OCI-LY3 (cell line): ENCODE results near the gene AP1M2.
A peak's percentile ranks its signal among the peaks of the same experiment; 100 is the strongest.

Experiments
- H2AFZ ChIP-seq: fragments of 200-600, 300-600 bp; shearing (Covaris generic); 2 replicates; pipeline ENCODE4 v1.6.0; 2014; ENCODE audit warnings: antibody characterized with exemption, low read depth, low read length
- H3K27ac ChIP-seq: fragments of 200-600, 300-600 bp; sonication (generic); 2 replicates; pipeline ENCODE4 v1.5.1; 2014; ENCODE audit warnings: mild to moderate bottlenecking, low read length, moderate library complexity, mixed read lengths
- H3K27me3 ChIP-seq: fragments of 200-600, 300-600 bp; sonication (generic); 2 replicates; pipeline ENCODE4 v1.6.1; 2014; ENCODE audit warnings: low read depth, low read length, mixed read lengths
- H3K36me3 ChIP-seq: fragments of 200-600, 300-600 bp; sonication (generic); replicated peaks from 2 replicates; pipeline ENCODE3; 2014; ENCODE audit warnings: low read depth, low read length, mixed read lengths
- H3K4me1 ChIP-seq: fragments of 300-600, 200-600 bp; sonication (generic); 2 replicates; pipeline ENCODE4 v1.6.1; 2014; ENCODE audit warnings: low read length, mixed read lengths
- H3K4me2 ChIP-seq: fragments of 200-600, 300-600 bp; sonication (generic); 2 replicates; pipeline ENCODE4 v1.6.1; 2014; ENCODE audit warnings: low read length, mixed read lengths
- H3K4me3 ChIP-seq: fragments of 300-600, 200-600 bp; sonication (generic); 2 replicates; pipeline ENCODE4 v1.5.1; 2014; ENCODE audit warnings: antibody characterized with exemption, mild to moderate bottlenecking, low read length, moderate library complexity
- H3K79me2 ChIP-seq: fragments of 300-600, 200-600 bp; shearing (Covaris generic); 2 replicates; pipeline ENCODE4 v1.6.1; 2014; ENCODE audit warnings: mild to moderate bottlenecking, low read length, mixed read lengths
- H3K9ac ChIP-seq: fragments of 300-600, 200-600 bp; shearing (Covaris generic); 2 replicates; pipeline ENCODE4 v1.6.0; 2014; ENCODE audit warnings: mild to moderate bottlenecking, low read length, moderate library complexity
- H3K9me3 ChIP-seq: fragments of 200-600, 300-600 bp; shearing (Covaris generic); 2 replicates; pipeline ENCODE4 v1.6.1; 2014; ENCODE audit warnings: low read length, mixed read lengths; ENCODE audit not compliant: insufficient read depth
- H4K20me1 ChIP-seq: fragments of 200-600, 300-600 bp; sonication (generic); 2 replicates; pipeline ENCODE4 v1.6.1; 2016; ENCODE audit warnings: low read length, mixed read lengths; ENCODE audit not compliant: insufficient read depth
- CTCF ChIP-seq: fragments of 200-600, 300-600 bp; sonication (generic); IDR thresholded peaks from 2 replicates; pipeline ENCODE4 v1.5.1; 2014; ENCODE audit warnings: antibody characterized with exemption, low read length, low read depth
- EZH2phosphoT487 ChIP-seq: fragments of 200-600 bp; shearing (Covaris generic); IDR thresholded peaks from 2 replicates; pipeline ENCODE4 v1.6.1; 2018; ENCODE audit warnings: antibody characterized with exemption, mixed run types, low read depth

AP1M2 gene

GRCh38 chr19:10601999-10602329, 14.9 kb upstream of the AP1M2 start:
- no peak for TF ChIP-seq EZH2phosphoT487
- no peak for TF ChIP-seq CTCF
- H3K4me1 ChIP-seq, result peaks cover 22% of the 10 kb centered on the region
- peaks cover 20% of the 10 kb centered on the region for H3K27me3 ChIP-seq
- H2AFZ ChIP-seq, result peak overlapping the region; percentile 61; the same call in 1 of the 2 replicates
- H3K9ac ChIP-seq, result no peak overlapping the region
- H3K9me3 ChIP-seq, result no peaks in the 10 kb centered on the region
- no peaks in the 10 kb centered on the region for H3K36me3 ChIP-seq
- no peak overlapping the region for H3K27ac ChIP-seq
- peak overlapping the region; percentile 68 for H3K4me3 ChIP-seq
- peaks cover 25% of the 10 kb centered on the region for H3K79me2 ChIP-seq
- peaks cover 12% of the 10 kb centered on the region; the same call in 1 of the 2 replicates for H4K20me1 ChIP-seq
- peak overlapping the region; percentile 72 for H3K4me2 ChIP-seq

GRCh38 chr19:10600149-10600548, 13.0 kb upstream of the AP1M2 start:
- Histone ChIP-seq H2AFZ (no peak overlapping the region), H3K27ac (no peak overlapping the region), H3K4me1 (peaks cover 29% of the 10 kb centered on the region), H3K4me3 (no peak overlapping the region), H3K9ac (no peak overlapping the region), H4K20me1 (peaks cover 8% of the 10 kb centered on the region; the same call in 1 of the 2 replicates), H3K9me3 (no peaks in the 10 kb centered on the region), H3K79me2 (peaks cover 25% of the 10 kb centered on the region), H3K36me3 (no peaks in the 10 kb centered on the region), H3K4me2 (no peak overlapping the region), H3K27me3 (peaks cover 34% of the 10 kb centered on the region)
- no peak for TF ChIP-seq CTCF
- no peak for TF ChIP-seq EZH2phosphoT487

- Histone ChIP-seq H4K20me1 (no peaks in the 10 kb centered on the region), H3K79me2 (no peaks in the 10 kb centered on the region), H3K4me2 (peak overlapping the region; percentile 39), H3K27ac (no peak overlapping the region), H3K4me1 (peaks cover 23% of the 10 kb centered on the region), H3K4me3 (no peak overlapping the region), H2AFZ (no peak overlapping the region), H3K36me3 (no peaks in the 10 kb centered on the region), H3K9me3 (no peaks in the 10 kb centered on the region), H3K27me3 (peaks cover 20% of the 10 kb centered on the region), H3K9ac (no peak overlapping the region)
- TF ChIP-seq CTCF (no peak), EZH2phosphoT487 (no peak)
Observed at GRCh38 chr19:10593820-10594637, 6.9 kb upstream of the AP1M2 start.

GRCh38 chr19:10593148-10593547, 6.0 kb upstream of the AP1M2 start:
- H3K79me2 ChIP-seq, result no peaks in the 10 kb centered on the region
- no peak overlapping the region for H3K4me3 ChIP-seq
- TF ChIP-seq CTCF, result no peak
- no peak for TF ChIP-seq EZH2phosphoT487
- no peaks in the 10 kb centered on the region for H3K9me3 ChIP-seq
- H3K9ac ChIP-seq, result no peak overlapping the region
- H4K20me1 ChIP-seq, result no peaks in the 10 kb centered on the region
- no peak overlapping the region for H3K4me2 ChIP-seq
- H3K4me1 ChIP-seq, result peaks cover 23% of the 10 kb centered on the region
- H3K27ac ChIP-seq, result no peak overlapping the region
- no peak overlapping the region for H2AFZ ChIP-seq
- H3K27me3 ChIP-seq, result peaks cover 18% of the 10 kb centered on the region
- H3K36me3 ChIP-seq, result no peaks in the 10 kb centered on the region
